Epidermal melanocyte (primary cell): ENCODE results near the gene YPEL2.

Experiments
- DNase-seq: peaks from one replicate; pipeline ENCODE4 v3.0.0; 2011; ENCODE audit warnings: low spot score; ENCODE audit not compliant: insufficient read length

Gene YPEL2

DNA sequence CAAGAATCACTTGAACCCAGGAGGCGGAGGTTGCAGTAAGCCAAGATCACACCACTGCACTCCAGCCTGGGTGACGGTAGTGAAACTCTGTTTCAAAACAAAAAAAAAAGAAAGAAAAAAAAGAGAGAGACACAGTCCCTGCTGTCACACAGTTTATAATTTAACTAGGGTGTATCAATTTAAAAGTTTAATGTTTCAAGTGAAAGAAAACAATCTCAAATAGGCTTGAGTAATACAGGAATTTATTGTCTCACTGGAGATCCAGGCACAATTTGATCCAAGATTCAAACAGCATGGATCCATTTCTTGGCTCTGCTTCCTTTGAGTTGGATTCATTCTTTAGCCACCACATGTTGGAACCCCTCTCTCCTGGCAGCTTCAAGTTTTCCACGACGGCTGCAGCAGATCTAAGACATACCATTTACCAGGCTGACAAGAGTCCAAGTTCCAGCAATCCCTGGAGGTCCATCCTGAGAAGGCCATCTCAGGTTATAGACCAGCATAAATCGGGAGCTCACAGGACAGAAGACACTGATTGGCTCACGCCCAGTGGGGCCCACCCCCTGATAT, 97.5 kb downstream of the YPEL2 start:
- DNase-seq = no peak

DNA sequence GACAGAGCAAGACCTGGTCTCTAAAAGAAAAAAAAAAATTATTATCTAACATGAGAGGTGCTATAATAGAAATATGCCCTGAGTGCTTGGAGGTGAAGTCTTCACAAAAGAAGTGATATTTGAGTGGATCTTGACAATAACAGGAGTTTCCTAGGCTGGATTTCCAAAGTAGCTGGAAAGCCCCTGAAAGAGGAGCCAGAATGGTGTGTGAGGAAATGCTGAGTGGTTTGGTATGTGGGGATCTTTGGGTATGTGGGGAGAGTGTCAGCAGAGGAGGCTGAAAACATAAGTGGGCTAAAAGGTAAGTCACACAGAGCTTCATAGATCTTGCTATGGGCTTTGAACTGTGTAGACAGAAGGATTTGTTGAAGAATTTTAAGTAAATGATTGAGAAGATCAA, 100.1 kb downstream of the YPEL2 start:
- no peak for DNase-seq

DNA sequence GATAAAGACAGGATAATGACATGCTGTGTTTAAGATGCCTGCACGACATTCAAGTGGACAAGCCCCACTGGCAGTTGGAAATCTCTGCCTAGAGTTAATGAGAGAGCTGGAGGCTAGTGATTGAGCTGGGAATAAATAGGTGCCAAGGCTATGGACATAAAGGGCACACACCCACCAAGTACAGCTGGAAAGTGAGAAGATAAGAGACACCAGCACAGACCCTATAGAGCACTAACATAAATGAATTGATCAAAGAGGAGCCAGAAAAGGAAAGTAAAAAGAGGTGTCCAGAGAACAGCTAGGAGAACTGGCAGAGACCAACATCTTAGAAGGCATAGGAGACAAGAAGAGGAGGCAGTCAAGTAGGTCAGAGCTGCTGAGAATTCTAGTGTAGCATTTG, 101.2 kb downstream of the YPEL2 start:
- no peak for DNase-seq

DNA sequence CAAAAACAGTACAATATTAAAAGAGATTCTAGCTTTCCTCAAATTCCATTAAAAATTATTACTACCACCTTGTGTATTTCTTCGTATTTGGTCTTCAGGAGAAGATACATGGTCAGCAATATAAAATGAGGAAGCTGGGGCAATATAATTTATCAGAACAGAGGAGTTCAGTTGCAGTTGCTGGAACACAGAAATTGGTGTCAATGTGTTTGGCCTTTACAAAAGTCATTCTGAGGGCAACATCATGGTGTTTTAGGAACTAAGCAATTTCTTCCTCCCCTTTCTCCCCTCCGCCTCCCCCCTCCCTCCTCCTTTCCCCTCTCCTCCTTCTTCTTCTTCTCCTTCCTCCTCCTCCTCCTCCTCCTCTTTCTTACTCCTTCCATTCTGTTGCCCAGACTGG, 102.1 kb downstream of the YPEL2 start:
- DNase-seq = no peak

DNA sequence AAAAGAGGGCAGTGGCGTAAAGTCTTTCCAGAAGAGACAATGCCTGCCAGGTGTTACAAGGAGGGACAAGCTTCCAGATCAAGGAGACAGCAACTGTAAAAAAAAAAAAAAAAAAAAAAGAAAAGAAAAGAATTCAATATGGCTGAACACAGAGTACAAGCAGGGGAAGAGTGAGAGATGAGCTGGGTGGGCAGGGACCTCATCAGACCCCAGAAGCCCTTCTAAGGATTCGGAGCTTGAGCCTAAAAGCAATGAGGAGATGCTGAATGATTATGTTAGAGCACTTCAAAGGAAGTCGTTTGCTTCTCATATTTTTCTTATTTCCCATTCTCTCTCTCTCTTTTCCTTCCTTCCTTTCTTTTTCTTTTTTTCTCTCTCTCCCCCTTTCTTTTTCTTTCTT, 103.0 kb downstream of the YPEL2 start:
- no peak for DNase-seq

DNA sequence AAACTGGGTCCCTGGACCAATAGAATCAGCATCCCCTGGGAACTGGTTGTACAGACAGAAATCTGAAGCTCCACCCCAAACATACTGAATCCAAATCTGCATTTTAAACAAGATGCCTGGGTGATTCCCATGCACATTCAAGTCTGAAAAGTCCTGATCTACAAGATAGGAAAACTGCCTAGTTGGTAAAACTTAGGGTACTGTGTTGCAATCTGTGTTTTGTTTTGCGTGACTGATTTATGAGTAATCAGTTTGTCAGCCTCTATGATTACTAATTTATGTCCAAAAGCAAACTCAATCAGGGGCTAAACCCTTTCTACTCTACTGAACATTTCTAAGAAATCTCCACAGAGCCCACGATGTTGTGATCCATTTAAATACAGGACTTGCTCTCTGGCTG, 103.8 kb downstream of the YPEL2 start:
- no peak for DNase-seq

DNA sequence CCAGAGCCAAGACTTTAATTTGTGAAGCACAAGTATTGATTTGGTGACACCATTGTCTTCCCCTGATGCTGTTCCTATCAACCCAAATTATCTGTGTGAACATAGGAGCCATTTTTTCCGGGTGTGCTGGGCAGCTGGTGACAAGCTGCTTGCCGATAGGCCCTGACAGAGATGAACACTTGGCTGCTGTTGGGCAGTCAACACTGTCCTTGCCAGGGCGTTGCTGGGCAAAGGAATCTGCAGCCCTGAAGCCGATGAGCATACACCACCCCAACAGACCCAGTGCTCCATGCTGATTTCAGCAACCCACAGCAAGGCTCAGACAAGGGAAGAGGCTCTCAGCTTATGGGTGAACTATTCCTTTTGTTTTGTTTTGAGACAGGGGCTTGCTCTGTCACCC, 105.4 kb downstream of the YPEL2 start:
- no peak for DNase-seq

DNA sequence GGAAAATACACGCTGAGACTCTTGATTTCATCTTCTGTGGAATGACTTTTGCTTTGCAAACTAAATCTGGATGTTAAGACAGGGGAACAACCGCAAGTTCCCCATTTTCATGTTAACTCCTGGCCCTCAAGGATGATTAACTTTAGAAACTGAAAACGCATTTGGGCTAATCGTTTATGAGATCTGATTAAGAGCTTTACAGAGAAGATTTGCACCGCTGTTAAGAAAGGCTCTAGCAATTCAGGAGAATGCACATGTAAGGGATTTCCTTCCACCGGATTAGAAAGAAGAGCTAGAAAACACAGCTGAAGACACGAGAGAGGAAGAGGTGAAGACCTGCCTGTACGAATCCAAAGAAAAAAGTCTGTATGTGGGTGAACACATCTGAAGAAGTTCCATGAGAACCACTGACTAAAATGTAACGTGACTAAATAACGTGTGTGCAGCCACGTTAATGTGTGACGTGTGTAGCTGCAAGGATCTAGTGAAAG, 106.4 kb downstream of the YPEL2 start:
- no peak for DNase-seq

DNA sequence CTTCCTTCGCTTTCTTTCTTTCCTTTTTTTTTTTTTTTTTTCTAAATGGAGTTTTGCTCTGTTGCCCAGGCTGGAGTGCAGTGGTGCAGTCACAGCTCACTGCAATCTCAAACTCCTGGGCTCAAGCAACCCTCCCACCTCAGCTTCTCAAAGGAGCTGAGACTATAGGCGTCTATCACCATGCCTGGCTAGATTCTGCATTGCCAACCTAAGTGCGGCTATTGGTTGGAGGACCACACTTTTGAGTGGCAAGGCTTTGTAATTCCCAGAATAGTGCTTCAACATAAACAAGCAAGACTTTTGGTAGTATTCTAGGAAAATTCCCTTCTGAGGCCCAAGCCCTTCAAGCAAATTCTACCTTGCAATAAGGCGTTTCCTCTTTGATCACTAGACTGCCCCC, 107.8 kb downstream of the YPEL2 start:
- DNase-seq = no peak

DNA sequence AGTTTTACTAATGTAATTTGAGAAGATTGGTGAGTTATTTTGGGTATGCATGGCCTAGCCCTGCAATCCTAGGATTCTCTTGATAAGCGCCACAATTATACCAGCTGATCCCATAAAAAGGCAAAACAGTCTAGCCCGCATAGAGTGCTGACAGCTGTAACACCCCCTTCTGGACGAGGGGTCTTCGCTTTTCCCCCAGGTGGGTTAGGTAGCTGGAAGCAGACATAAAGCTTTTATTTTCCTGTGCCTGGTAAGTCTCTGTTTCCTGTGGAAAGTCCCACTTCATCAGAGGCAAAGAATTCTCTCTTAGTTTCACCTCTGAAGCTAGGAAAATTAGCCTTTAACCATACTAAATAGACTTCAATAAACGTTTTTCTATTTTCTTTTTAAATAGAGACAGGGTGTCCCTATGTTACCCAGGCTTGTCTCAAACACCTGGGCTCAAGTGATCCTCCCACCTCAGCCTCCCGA, 108.3 kb downstream of the YPEL2 start:
- DNase-seq = no peak

DNA sequence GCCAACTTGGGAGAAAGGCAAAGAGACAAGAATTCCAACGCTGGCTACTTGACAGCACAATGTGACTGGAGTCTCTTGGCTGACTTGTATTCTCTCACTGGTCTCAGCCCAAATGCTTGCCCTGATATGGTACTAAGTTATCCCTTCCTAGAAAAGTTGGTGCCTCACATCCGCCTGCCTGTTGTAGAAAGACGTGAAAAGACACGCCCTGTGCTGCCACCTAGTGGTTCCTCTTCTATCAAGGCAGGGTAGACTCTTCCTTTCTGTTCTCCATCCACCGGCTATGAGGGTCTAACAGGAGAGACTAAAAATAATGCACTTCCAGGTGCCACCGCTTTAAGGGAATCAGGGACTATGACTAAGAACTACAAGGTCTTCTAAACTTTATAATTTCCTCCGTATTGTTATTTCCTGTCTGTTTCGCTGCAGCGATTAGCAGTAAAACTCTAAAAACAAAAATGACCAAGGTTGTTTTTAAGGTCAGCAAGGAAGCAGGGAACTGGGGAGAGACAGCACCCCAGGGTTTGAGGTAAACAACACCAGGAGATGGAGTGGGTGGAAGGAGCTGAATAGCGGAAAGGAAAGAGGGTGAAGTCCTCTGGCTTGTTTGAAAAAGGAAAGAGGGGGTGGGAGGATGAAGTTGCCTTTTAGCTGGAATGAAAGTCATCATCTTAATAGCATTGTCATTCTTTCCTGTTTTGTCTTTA, 109.5 kb downstream of the YPEL2 start:
- DNase-seq = peak; percentile 86

DNA sequence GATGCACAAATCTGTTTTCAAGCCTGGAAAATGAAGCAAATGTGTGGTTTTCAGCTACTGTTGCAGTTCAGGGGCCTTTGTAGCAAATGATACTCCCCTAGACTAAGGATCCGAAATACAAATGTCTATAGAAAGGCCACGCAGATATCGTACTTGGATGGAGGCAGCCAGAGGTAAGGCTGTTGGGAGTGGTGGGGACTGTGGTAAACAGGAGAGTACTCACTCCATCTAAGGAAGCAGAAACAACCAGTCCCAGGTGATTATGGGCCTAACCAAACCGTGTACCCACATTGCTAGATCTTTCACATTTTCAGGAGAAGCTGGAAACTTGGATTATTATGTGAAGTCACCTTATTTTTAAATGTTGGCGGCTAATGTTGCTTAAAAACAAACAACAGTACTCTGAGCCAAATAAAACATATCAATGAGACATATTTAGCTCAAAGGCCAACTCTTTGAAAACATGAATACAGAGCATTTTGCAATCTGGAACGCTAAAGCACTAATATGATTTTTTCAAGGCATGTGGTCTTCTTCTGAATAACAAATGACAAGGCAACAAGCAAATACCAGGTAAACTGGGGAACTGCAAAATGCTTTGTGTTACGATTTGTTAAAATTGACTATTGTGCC, 110.1 kb downstream of the YPEL2 start:
- no peak for DNase-seq

DNA sequence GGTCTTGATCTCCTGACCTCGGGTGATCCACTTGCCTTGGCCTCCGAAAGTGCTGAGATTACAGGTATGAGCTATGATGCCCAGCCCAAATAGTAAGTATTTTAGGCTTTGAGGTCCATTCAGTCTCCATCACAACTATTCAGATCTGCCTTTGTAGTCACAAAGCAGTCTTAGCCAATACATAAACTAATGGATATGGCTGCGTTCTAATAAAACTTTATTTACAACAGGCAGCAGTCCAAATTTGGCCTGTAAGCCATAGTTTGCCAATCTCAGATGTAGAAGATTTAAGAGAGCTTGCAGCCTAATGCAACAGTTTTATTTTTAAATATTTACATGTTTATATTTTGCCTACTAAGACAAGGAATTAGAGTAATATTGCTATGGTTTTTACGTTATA, 111.7 kb downstream of the YPEL2 start:
- no peak for DNase-seq
